Stimulated activated CD8-positive, alpha-beta memory T cell treated with anti-CD3 and anti-CD28 coated beads, Interleukin-7, amount 100 ng/mL, for 48 hours (primary cell): ENCODE results near the gene MAB21L2.
"Not testable (repeated sequence)": the region's sequence is repeated elsewhere in the genome, so short reads cannot be mapped to it uniquely, and the experiment has no call there.

Source experiments
- DNase-seq, 2 donors: peaks; one replicate each; pipeline ENCODE4 v3.0.0-alpha.2; 2020; ENCODE audit warnings: low read depth in 1 of 2; ENCODE audit errors: extremely low read depth in 1 of 2

MAB21L2 gene

GRCh38 chr4:150582146-150582872, at the start of gene MAB21L2:
Gene MAB21L2, plus strand, starts transcription at chr4:150582151. Its CDS starts 879 bp downstream, at chr4:150583030.
- no peak for DNase-seq

- DNase-seq, result no peak
These were observed 48.3 kb upstream of the MAB21L2 start for GRCh38 chr4:150533673-150534072.

- DNase-seq, result no peak
These were observed 47.1 kb upstream of the MAB21L2 start for GRCh38 chr4:150534818-150535217.

GRCh38 chr4:150537911-150538310, 44.0 kb upstream of the MAB21L2 start:
- DNase-seq, result not testable (repeated sequence)

GRCh38 chr4:150540536-150540935, 41.4 kb upstream of the MAB21L2 start:
- DNase-seq, result no peak

GRCh38 chr4:150540959-150541360, 41.0 kb upstream of the MAB21L2 start:
- DNase-seq, result no peak

- no peak for DNase-seq
These were observed 40.3 kb upstream of the MAB21L2 start for GRCh38 chr4:150541681-150542080.

GRCh38 chr4:150543042-150543441, 38.9 kb upstream of the MAB21L2 start:
- no peak for DNase-seq

- DNase-seq, result no peak
These were observed 35.7 kb upstream of the MAB21L2 start for GRCh38 chr4:150546286-150546685.

- DNase-seq, result no peak
These were observed 34.7 kb upstream of the MAB21L2 start for GRCh38 chr4:150547154-150547838.

- DNase-seq, result not testable (repeated sequence)
These were observed 24.1 kb upstream of the MAB21L2 start for GRCh38 chr4:150557811-150558210.

- no peak for DNase-seq
These were observed 20.7 kb upstream of the MAB21L2 start for GRCh38 chr4:150561143-150561737.

- DNase-seq, result no peak
These were observed 19.7 kb upstream of the MAB21L2 start for GRCh38 chr4:150562250-150562649.

GRCh38 chr4:150562751-150563150, 19.2 kb upstream of the MAB21L2 start:
- DNase-seq, result no peak

GRCh38 chr4:150564967-150565366, 17.0 kb upstream of the MAB21L2 start:
- DNase-seq, result not testable (repeated sequence)

GRCh38 chr4:150567070-150567469, 14.9 kb upstream of the MAB21L2 start:
- no peak for DNase-seq

- DNase-seq, result no peak
These were observed 12.5 kb upstream of the MAB21L2 start for GRCh38 chr4:150569384-150569987.

- DNase-seq, result no peak
These were observed 11.9 kb upstream of the MAB21L2 start for GRCh38 chr4:150569998-150570535.

- DNase-seq, result no peak
These were observed 11.1 kb upstream of the MAB21L2 start for GRCh38 chr4:150570862-150571261.

- no peak for DNase-seq
These were observed 9.0 kb upstream of the MAB21L2 start for GRCh38 chr4:150572704-150573504.
